Measurements from ENCODE around the gene PKM.
"Not testable (repeated sequence)": the region's sequence is repeated elsewhere in the genome, so short reads cannot be mapped to it uniquely, and the experiment has no call there.

PKM gene

DNA sequence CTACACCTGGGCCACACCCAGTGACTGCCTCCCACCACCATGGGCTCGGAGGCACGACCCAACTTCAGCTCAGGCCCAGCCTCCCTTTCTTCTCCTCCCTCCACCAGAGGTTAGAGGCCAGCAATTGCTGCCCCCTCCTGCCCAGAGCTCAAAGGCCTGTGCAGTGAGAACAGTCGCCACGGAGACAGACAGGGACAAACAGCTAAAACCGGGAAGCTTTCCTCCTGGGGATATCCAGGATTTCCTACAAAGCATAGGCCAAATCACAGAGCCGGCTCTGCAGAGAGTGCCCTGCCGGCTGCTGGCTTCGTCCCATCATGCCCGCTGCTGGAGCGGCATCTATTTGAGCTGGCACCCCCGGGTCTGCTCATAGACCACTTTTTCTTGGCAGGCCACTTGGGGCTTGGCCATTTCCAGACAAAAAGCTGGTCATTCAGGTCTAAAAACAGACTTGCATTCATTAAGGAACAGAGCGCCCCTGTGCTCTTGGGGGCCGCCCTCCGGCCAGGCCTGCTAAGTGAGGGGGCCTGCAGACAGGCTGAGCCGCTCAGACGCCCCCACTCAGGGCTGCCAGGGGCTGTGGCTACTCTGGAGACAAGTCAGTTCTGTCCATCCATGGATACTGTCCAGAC, 50.9 kb downstream of the PKM start:
- DNase-seq (ENCODE audit: insufficient read length, low spot score) = no peak
- no peak for FAIRE-seq

DNA sequence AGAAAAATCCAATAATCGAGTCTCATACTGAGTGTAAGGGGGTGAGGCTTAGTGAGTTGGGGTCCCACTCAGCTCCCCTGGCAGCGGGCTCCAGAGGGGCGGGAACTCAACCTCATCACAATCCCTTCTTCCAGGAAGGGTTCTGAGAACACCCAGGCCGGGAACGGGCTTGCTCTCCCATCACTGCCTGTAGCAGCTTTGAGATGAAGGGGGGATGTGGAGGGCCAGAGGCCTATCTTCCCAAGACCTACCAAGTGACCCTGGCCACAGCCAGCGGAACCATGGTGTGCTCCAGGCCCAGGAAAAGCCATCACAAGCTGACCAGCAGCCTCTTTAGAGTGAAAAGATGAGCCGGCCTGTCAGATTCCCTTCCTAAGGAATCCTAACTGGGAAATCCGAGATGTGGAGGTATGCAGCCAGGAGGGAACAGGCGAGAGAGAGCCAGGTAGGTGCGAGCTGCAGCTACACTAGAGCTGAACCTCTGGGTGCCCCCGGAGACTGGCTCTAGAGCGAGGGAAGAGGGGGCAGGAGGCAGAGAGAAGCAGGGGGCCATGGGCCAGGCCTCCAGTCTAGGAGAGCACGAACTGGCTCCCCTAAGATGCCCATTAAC, 51.9 kb downstream of the PKM start:
- DNase-seq (ENCODE audit: insufficient read length, low spot score) (no peak), FAIRE-seq (no peak)

- no peak for FAIRE-seq
- DNase-seq (ENCODE audit: insufficient read length, low spot score) = no peak
Measured at GRCh38 chr15:72176743-72177142, 54.2 kb downstream of the PKM start.

GRCh38 chr15:72176159-72176558, 54.8 kb downstream of the PKM start:
- DNase-seq (ENCODE audit: insufficient read length, low spot score) = no peak
- FAIRE-seq = no peak

- DNase-seq (ENCODE audit: insufficient read length, low spot score) (no peak), FAIRE-seq (peak; percentile 64)
Measured at GRCh38 chr15:72175186-72176044, 55.6 kb downstream of the PKM start.

DNA sequence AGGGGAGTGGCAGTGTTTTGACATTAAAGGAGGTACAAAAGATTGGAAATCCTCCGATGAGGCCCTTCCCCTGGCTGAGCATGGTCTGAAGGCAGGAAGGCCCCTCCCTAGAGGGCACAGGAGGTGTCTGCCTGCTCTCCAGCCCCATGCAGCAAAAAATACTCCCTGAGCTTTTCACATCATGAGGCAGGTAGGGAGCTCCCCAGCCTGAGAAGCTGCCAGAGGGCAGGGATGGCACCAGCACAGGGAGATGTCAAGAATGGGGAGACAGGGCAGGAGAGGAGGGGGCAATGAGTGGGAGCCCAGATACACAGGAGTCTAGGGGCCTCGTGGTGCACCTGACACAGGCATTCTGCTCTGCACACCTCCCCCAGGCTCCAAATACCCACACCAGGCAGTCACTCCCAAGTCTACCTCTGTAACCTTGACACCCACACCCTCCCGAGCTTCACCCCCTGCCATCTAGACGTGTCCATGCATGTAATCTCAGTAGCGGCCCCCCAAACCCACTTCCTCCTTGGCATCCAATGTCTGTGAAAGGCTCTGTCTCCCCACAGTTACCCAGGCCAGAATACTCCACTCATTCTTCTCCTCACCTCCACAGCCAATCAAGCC, 56.3 kb downstream of the PKM start:
- no peak for DNase-seq (ENCODE audit: insufficient read length, low spot score)
- FAIRE-seq = no peak

DNA sequence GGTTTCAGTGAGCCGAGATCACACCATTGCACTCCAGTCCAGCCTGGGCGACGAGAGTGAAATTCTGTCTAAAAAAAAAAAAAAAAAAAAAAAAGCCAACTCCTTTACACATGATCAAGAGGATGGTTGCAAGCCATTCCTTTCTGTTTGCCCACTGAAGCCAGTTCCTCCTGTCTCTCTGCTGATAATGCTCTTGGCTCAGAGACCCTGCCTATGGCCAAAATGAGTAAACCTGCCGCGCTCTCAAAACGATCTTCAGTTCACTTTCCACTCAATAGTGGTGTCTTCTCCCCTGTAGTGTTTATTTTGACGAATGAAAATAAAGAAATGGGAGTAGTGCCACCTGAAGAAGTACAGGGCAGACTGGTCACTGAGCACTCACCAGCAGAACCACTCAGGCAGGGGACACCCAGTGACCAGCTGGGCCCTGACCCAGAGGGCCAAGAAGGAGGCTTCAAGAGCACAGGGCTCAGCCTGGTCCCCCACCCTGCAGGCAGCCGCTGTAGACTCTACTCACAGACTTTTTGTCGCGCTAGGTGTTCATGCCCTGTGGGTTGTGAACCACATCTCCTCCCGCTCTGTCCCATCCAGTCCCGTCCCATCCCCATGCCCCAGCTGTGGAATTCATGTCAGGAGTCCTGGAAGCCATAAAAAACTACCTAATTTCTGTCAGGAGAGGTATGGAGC, 57.0 kb downstream of the PKM start:
- no peak for FAIRE-seq
- no peak for DNase-seq (ENCODE audit: insufficient read length, low spot score)

GRCh38 chr15:72173401-72173800, 57.6 kb downstream of the PKM start:
- DNase-seq (ENCODE audit: insufficient read length, low spot score) (no peak), FAIRE-seq (no peak)

- FAIRE-seq = no peak
- DNase-seq (ENCODE audit: insufficient read length, low spot score) = no peak
Measured at GRCh38 chr15:72172796-72173195, 58.2 kb downstream of the PKM start.

DNA sequence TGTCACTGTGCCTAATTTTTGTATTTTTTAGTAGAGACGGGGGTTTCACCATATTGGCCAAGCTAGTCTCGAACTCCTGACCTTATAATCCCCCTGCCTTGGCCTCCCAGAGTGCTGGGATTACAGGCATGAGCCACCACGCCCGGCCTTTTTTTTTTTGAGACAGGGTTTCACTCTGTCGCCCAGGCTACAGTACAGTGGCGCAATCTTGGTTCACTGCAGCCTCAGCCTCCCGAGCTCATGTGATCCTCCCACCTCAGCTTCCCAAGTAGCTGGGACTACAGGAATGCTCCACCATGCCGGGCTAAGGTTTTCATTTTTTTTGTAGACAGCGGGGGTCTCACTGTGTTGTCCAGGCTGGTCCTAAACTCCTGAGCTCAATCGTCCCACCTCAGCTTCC, 59.0 kb downstream of the PKM start:
- DNase-seq (ENCODE audit: insufficient read length, low spot score); FAIRE-seq: not testable (repeated sequence)

DNA sequence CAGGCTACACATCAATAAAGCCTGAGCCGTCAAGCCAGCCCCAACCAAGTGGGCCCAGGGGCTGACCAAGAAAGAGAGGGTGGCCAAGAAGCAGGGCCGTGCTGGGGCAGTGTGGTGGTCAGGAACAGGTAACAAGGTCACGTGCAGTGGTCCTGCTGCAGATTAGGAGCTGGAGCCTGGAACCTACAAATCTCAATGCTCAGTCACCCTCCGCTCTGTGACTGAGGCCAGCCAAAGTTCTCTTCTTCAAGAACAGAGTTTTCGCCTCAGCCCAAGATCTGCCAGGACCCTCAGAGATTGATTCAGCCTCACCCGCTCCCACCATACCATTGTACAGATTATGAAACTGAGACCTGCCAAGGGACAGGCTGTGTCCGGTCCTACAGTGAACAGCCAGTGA, 60.3 kb downstream of the PKM start:
- FAIRE-seq (peak; percentile 68), DNase-seq (ENCODE audit: insufficient read length, low spot score) (no peak)

GRCh38 chr15:72169921-72170611, 60.9 kb downstream of the PKM start:
- FAIRE-seq = peak; percentile 58

GRCh38 chr15:72169236-72169920, 61.6 kb downstream of the PKM start:
- FAIRE-seq = no peak
- no peak for DNase-seq (ENCODE audit: insufficient read length, low spot score)

More at GRCh38 chr15:72169921-72170611, 60.9 kb downstream of the PKM start:
- no peak for DNase-seq (ENCODE audit: insufficient read length, low spot score)

DNA sequence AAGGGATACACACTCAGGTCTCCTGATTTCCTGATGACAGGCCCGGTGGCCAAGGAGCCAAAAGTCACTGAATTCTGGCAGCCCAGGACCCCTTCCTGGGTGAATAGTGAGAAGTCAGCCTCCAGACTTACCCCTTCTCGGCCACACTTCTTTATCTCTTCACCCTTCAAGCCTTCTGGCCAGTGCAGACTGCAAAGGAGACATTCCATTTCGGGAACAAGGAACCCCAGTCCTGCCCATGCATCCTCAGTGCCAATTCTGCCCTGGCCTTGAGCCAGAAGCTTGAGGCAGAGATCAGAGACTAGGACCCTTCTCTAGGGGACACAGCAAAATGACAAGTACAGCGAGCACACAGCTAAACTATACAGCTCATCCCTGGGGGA, 62.2 kb downstream of the PKM start:
- no peak for FAIRE-seq
- no peak for DNase-seq (ENCODE audit: insufficient read length, low spot score)

DNA sequence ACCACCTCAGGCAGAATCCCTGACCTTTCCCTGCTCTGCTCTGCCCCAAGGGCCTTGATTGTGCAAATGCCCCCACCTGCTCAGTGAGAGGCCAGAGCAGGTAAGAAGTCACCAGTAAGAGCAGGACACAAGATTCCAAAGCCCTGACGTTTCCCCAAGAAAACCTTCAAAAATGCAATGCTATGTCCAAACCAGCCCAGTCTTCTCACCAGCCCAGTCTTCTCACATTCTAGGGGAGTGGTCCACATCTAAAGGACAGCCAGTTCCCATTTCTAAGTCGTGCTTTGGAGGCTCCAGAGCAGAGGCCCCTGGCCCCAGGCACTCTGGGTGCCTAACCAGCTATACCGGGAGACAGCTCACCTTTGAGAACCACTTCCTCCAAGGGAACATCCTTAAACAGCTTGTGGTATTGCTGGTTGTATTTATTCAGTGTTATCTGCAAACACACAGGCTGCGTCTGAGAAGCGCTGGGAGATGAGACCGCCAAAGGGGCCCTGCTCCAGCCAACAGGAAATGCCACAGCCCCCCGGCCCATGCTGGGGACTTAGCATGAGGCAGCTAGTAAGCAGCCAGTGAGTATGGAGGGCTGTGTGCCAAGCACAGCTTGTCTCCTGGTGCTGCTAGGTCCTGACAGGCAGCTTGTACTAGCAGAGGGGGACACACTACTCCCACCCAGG, 62.7 kb downstream of the PKM start:
- FAIRE-seq = peak; percentile 87
- DNase-seq (ENCODE audit: insufficient read length, low spot score) = peak; percentile 21

GRCh38 chr15:72167445-72167844, 63.5 kb downstream of the PKM start:
- FAIRE-seq (no peak), DNase-seq (ENCODE audit: insufficient read length, low spot score) (no peak)

DNA sequence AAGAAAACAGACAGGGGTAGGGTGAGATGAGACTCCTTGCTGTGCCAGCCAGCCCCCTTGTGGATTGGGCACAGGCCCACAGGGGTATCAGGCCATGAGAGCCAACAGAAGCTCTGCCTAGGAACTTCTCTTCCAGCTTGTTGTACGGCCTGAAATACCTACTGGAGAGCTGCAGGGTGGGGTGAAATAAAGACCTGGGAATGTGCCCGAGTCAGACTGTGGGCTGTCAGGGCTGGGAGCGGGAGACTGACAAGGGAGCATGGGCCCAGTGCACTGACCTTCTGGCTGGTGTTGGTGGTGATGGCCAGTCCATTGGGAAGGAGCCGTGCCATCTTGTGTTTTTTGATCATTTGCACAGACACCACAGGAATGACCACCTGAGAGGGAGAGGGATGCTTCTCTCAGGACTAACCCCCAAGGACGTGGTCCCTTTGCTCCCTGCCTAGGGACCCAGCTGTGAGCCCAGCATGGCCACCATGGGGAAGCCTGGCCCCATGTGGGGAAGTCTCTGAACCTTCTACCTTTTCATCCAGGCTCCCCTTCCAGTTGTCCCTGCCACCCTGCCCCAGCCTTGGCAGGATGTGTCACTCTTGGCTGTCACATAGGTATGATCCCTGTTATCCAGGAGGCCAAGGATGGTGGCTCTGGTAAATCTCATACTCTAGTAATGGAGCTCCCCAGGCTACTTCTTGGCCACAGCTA, 64.1 kb downstream of the PKM start:
- DNase-seq (ENCODE audit: insufficient read length, low spot score) (no peak), FAIRE-seq (peak; percentile 33)

DNA sequence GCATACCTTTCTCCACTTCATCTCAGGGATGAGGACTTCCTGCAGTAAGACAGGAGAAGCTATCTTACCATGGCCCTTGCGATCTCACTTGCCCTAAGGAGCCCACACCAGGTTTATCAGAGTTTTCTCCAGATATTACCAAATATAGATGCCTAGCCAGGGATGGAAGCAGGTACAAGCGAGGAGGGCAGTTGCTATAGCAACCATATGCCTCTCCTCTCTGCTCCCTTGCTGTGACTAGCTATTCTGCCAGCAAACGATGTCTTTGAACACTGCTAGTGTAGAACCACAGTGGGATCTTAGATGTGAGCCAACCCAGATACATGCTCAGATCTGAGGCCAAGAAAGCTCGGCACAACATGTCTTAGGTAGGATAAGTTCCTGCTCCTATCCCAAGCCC, 67.3 kb downstream of the PKM start:
- DNase-seq (ENCODE audit: insufficient read length, low spot score) = no peak
- FAIRE-seq = no peak

Data from HTR-8/SVneo (cell line).